GM12878 (cell line): ENCODE results near the gene RBPMS2. TPM values are rescaled to one million over a fixed set of nuclear protein-coding genes. Genes with fewer than 3 reads are reported as not detected.
A peak's percentile ranks its signal among the peaks of the same experiment; 100 is the strongest.

Source experiments
- ATAC-seq: fragments of 200-7000 bp; cut with Tn5 transposase; 3 replicates; pipeline ENCODE4 v1.9.1; 2020; ENCODE audit warnings: mild to moderate bottlenecking, moderate library complexity
- BruUV-seq: library from RNA; stranded (reverse); fragments of 400-500 nt; replicated peaks from 2 replicates; lab custom pipeline; 2021; lab: Mats Ljungman, UMichigan
- CTCF ChIA-PET: fragments of 300-600 bp; sonication (Branson Sonifier 250); formaldehyde crosslinking; extraction: SDS; loops from one replicate; lab custom pipeline; 2021; ENCODE audit warnings: inconsistent platforms; lab: Yijun Ruan, JAX
- POLR2A ChIA-PET: fragments of 350-600 bp; formaldehyde crosslinking; extraction: SDS; loops from one replicate; lab custom pipeline; 2021; ENCODE audit warnings: inconsistent platforms; lab: Charles Lee
- RAD21 ChIA-PET: fragments of 300-600 bp; sonication (Branson Sonifier 250); formaldehyde crosslinking; loops from one replicate; lab custom pipeline; 2023; ENCODE audit warnings: antibody characterized with exemption; ENCODE audit not compliant: unreplicated experiment; lab: Charles Lee
- SMC1A ChIA-PET: fragments of 300-600 bp; sonication (Branson Sonifier 250); formaldehyde crosslinking; loops from one replicate; lab custom pipeline; 2023; ENCODE audit not compliant: unreplicated experiment, uncharacterized antibody; lab: Charles Lee
- DNase-seq: peaks from one replicate; pipeline ENCODE4 v3.0.0-alpha.2; 2011; ENCODE audit warnings: low read depth, low spot score
- FAIRE-seq: peaks from 3 replicates; lab custom pipeline; 2011; peaks lifted over from hg19 to GRCh38; lab: Jason Lieb, UNC
- H2AFZ ChIP-seq: 2 replicates; pipeline ENCODE4 v1.6.0; 2011; ENCODE audit warnings: low read depth, low read length, control low read depth; ENCODE audit not compliant: control insufficient read depth
- H3K27ac ChIP-seq: 2 replicates; pipeline ENCODE4 v1.5.1; 2011; ENCODE audit warnings: control low read depth; ENCODE audit not compliant: control insufficient read depth, insufficient read depth
- H3K27me3 ChIP-seq, 2 experiments: replicated peaks in 1 of 2; 2 replicates each; pipeline versions ENCODE4 v1.6.0 to v1.6.1; 2011; ENCODE audit warnings: low read length in 1 of 2; ENCODE audit not compliant: control insufficient read depth in 2 of 2, insufficient read depth in 2 of 2
- H3K36me3 ChIP-seq, 2 experiments: 2 replicates each; pipeline ENCODE4 v1.5.1; 2011; ENCODE audit warnings: low read length in 1 of 2; ENCODE audit not compliant: control insufficient read depth in 2 of 2, insufficient read depth in 2 of 2
- H3K4me1 ChIP-seq: 2 replicates; pipeline ENCODE4 v1.6.1; 2011; ENCODE audit warnings: mild to moderate bottlenecking, low read length, moderate library complexity, mixed read lengths; ENCODE audit not compliant: control insufficient read depth, insufficient read depth
- H3K4me2 ChIP-seq: 2 replicates; pipeline ENCODE4 v1.6.0; 2011; ENCODE audit warnings: control low read depth; ENCODE audit not compliant: control insufficient read depth, insufficient read depth
- H3K4me3 ChIP-seq: fragments of 200-600 bp; sonication (generic); 2 replicates; pipeline ENCODE4 v1.5.1; 2016
- H3K79me2 ChIP-seq: 2 replicates; pipeline ENCODE4 v1.6.0; 2011; ENCODE audit warnings: low read length; ENCODE audit not compliant: control insufficient read depth, insufficient read depth
- H3K9ac ChIP-seq: 2 replicates; pipeline ENCODE4 v1.8.0; 2011; ENCODE audit warnings: low read length, control low read depth, mixed read lengths; ENCODE audit not compliant: control insufficient read depth, insufficient read depth
- H3K9me3 ChIP-seq: replicated peaks from 3 replicates; pipeline ENCODE4 v1.5.1; 2011; ENCODE audit warnings: mild to moderate bottlenecking, low read length; ENCODE audit not compliant: control insufficient read depth, insufficient read depth
- H4K20me1 ChIP-seq: 2 replicates; pipeline ENCODE4 v1.6.0; 2011; ENCODE audit not compliant: control insufficient read depth, insufficient read depth
- BCL11A ChIP-seq: IDR thresholded peaks from 2 replicates; pipeline ENCODE4 v1.6.1; 2011; ENCODE audit warnings: low read depth, low read length
- BHLHE40 ChIP-seq, 2 experiments: fragments of 450-650 bp in 1 of 2; IDR thresholded peaks; 2 replicates each; pipeline ENCODE4 v1.6.1; 2011 to 2017; ENCODE audit warnings: low read depth in 2 of 2, borderline replicate concordance in 1 of 2, improper control_type of control experiment in 1 of 2, low read length in 1 of 2, mild to moderate bottlenecking in 1 of 2
- IKZF1 ChIP-seq: fragments of 450-650 bp; conservative IDR thresholded peaks from 2 replicates; pipeline ENCODE4 v1.6.1; 2017; ENCODE audit warnings: antibody characterized with exemption, mild to moderate bottlenecking
- LARP7 ChIP-seq: fragments of 450-650 bp; IDR thresholded peaks from 2 replicates; pipeline ENCODE4 v1.6.1; 2017; ENCODE audit warnings: mild to moderate bottlenecking
- NR2F1 ChIP-seq: fragments of 450-650 bp; conservative IDR thresholded peaks from 2 replicates; pipeline ENCODE4 v1.6.1; 2017; ENCODE audit warnings: mild to moderate bottlenecking
- RUNX3 ChIP-seq: IDR thresholded peaks from 2 replicates; pipeline ENCODE4 v1.6.1; 2012; ENCODE audit warnings: low read length, inconsistent platforms
- SMAD1 ChIP-seq: fragments of 450-650 bp; IDR thresholded peaks from 2 replicates; pipeline ENCODE4 v1.6.1; 2018; ENCODE audit warnings: mild to moderate bottlenecking, low read depth; ENCODE audit not compliant: partially characterized antibody
- ZNF24 ChIP-seq: fragments of 450-650 bp; IDR thresholded peaks from 2 replicates; pipeline ENCODE4 v1.6.1; 2017; ENCODE audit warnings: antibody characterized with exemption, mild to moderate bottlenecking
- ZNF384 ChIP-seq: IDR thresholded peaks from 2 replicates; pipeline ENCODE4 v1.6.1; 2012; ENCODE audit warnings: low read depth, mild to moderate bottlenecking, low read length, improper control_type of control experiment, borderline replicate concordance
- WGBS: methylation state at CpG from one replicate; pipeline ENCODE4 v1.1.6; 2016; ENCODE audit warnings: low lambda C conversion rate; ENCODE audit not compliant: insufficient replicate concordance, insufficient coverage; ENCODE audit errors: missing lambda C conversion rate; 5-methylcytosine and 5-hydroxymethylcytosine counted together
- in situ Hi-C: fragments of 300-500 bp; cut with MboI; formaldehyde crosslinking; loops from 9 replicates; pipeline ENCODE4 v1.14.3; 2018; ENCODE audit warnings: mixed read lengths
- intact Hi-C: fragments of 100-400 bp; cut with micrococcal nuclease; formaldehyde crosslinking; loops from one replicate; pipeline ENCODE4 v1.14.2; 2022; ENCODE audit not compliant: unreplicated experiment
- polyA plus RNA-seq, 11 experiments: library from polyadenylated mRNA; depleted of rRNA in 4 of 11; unstranded in 6 of 11; stranded (reverse) in 5 of 11; fragments of >200 nt; fragmentation: Nextera tagmentation in 4 of 11; fragmentation: Illumina TruSeq in 1 of 11; extraction: Ambion mirVana in 4 of 11; extraction: Trizol in 1 of 11; gene quantifications; 1 replicate in 1 of 11; 2 replicates in 10 of 11; pipeline versions ENCODE4 v1.2.1 to v1.2.3, GENCODE V29; 2011 to 2016; ENCODE audit warnings: inconsistent platforms in 2 of 11, missing spikeins in 2 of 11, low read depth in 1 of 11
- total RNA-seq, 4 experiments: library from RNA; depleted of rRNA in 3 of 4; stranded (reverse); fragments of >200 nt in 3 of 4; fragmentation: Illumina TruSeq in 1 of 4; extraction: Trizol in 1 of 4; gene quantifications; 2 replicates each; pipeline versions ENCODE4 v1.2.1 to v1.2.3, GENCODE V29; 2013 to 2021
- TF ChIP-seq, protein P1 (sequence below): fragments of 450-650 bp; IDR thresholded peaks from 2 replicates; pipeline ENCODE4 v1.6.1; 2017; ENCODE audit warnings: mild to moderate bottlenecking, moderate library complexity
- TF ChIP-seq, protein P2 (sequence below): fragments of 450-650 bp; IDR thresholded peaks from 2 replicates; pipeline ENCODE4 v1.6.1; 2017; ENCODE audit warnings: low read depth, mild to moderate bottlenecking, moderate library complexity

RBPMS2 gene
- total and polyA plus RNA-seq, 10 of the 15 experiments (the other 5 are each of a cell fraction or from before 2014, with no cell fraction given), result 0.06 to 0.31 (median 0.19) TPM; not detected in 3

GRCh38 chr15:64813075-64813474 is 37.7 kb upstream of the RBPMS2 start:
- Histone ChIP-seq H3K9me3 (no peaks in the 10 kb centered on the region), H3K36me3 (peaks cover 5 to 11% of the 10 kb centered on the region in 2 experiments), H3K9ac (no peak overlapping the region), H4K20me1 (no peaks in the 10 kb centered on the region), H3K27ac (no peak overlapping the region), H3K27me3 (no peaks in the 10 kb centered on the region), H3K4me2 (no peak overlapping the region), H3K79me2 (no peaks in the 10 kb centered on the region), H3K4me1 (peaks cover 17% of the 10 kb centered on the region), H3K4me3 (no peak overlapping the region), H2AFZ (no peak overlapping the region)
- FAIRE-seq, result no peak
- ATAC-seq, result peak; percentile 77
- DNase-seq, result no peak
- ChIA-PET SMC1A (interaction anchor here (0.7 to 16.7 kb wide), 12 partner anchors 8 to 90 kb away, joined by 3 to 308 read pairs (median 4); partner anchors contain the start of gene PIF1), POLR2A (interaction anchor here (1.6 to 6.0 kb wide), 4 partner anchors 9 to 81 kb away, joined by 5 to 38 read pairs (median 15); partner anchors contain the start of gene PIF1), CTCF (interaction anchor here (1.2 to 17.1 kb wide), 9 partner anchors 8 to 92 kb away, joined by 3 to 529 read pairs (median 60); partner anchors contain the start of gene PIF1), RAD21 (interaction anchor here (0.8 to 8.0 kb wide), 10 partner anchors 8 to 92 kb away, joined by 3 to 104 read pairs (median 25); partner anchors contain the start of gene PIF1)
- no TSS peak for BruUV-seq
- 14% methylated on average over 6 of the region's 6 CpGs for WGBS
- intact Hi-C loops (loop anchor here (5.0 kb wide), 1 partner anchor 126 kb away; no protein-coding TSS in a partner anchor), in situ Hi-C loops (loop anchor here (5.0 kb wide), 1 partner anchor 81 kb away; no protein-coding TSS in a partner anchor)
- TF ChIP-seq IKZF1 (0 out of 2 replicates have a peak, but pooled peaks have one; percentile 13), SMAD1 (peak; percentile 73), ZNF24 (0 out of 2 replicates have a peak, but pooled peaks have one; percentile 14), RUNX3 (0 out of 2 replicates have a peak, but pooled peaks have one; percentile 25), BHLHE40 (IDR thresholded peaks at IDR 0.05; ENCODE audit: borderline replicate concordance in 1 of 2, low read depth in 2 of 2, low read length in 1 of 2) (peak in 1 of 2 experiments; percentile 38; a peak in 1 of 4 replicates), BCL11A (no peak), NR2F1 (peak; percentile 48; the same call in 1 of the 2 replicates), ZNF384 (no peak), LARP7 (0 out of 2 replicates have a peak, but pooled peaks have one; percentile 27)
- TF ChIP-seq, protein P1, sequence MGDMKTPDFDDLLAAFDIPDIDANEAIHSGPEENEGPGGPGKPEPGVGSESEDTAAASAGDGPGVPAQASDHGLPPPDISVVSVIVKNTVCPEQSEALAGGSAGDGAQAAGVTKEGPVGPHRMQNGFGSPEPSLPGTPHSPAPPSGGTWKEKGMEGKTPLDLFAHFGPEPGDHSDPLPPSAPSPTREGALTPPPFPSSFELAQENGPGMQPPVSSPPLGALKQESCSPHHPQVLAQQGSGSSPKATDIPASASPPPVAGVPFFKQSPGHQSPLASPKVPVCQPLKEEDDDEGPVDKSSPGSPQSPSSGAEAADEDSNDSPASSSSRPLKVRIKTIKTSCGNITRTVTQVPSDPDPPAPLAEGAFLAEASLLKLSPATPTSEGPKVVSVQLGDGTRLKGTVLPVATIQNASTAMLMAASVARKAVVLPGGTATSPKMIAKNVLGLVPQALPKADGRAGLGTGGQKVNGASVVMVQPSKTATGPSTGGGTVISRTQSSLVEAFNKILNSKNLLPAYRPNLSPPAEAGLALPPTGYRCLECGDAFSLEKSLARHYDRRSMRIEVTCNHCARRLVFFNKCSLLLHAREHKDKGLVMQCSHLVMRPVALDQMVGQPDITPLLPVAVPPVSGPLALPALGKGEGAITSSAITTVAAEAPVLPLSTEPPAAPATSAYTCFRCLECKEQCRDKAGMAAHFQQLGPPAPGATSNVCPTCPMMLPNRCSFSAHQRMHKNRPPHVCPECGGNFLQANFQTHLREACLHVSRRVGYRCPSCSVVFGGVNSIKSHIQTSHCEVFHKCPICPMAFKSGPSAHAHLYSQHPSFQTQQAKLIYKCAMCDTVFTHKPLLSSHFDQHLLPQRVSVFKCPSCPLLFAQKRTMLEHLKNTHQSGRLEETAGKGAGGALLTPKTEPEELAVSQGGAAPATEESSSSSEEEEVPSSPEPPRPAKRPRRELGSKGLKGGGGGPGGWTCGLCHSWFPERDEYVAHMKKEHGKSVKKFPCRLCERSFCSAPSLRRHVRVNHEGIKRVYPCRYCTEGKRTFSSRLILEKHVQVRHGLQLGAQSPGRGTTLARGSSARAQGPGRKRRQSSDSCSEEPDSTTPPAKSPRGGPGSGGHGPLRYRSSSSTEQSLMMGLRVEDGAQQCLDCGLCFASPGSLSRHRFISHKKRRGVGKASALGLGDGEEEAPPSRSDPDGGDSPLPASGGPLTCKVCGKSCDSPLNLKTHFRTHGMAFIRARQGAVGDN, result 0 out of 2 replicates have a peak, but pooled peaks have one; percentile 35
- TF ChIP-seq, protein P2, sequence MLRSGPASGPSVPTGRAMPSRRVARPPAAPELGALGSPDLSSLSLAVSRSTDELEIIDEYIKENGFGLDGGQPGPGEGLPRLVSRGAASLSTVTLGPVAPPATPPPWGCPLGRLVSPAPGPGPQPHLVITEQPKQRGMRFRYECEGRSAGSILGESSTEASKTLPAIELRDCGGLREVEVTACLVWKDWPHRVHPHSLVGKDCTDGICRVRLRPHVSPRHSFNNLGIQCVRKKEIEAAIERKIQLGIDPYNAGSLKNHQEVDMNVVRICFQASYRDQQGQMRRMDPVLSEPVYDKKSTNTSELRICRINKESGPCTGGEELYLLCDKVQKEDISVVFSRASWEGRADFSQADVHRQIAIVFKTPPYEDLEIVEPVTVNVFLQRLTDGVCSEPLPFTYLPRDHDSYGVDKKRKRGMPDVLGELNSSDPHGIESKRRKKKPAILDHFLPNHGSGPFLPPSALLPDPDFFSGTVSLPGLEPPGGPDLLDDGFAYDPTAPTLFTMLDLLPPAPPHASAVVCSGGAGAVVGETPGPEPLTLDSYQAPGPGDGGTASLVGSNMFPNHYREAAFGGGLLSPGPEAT, result no peak
